ENCODE data around the gene RNH1. TPM values are rescaled to one million over a fixed set of nuclear protein-coding genes. Genes with fewer than 3 reads are reported as not detected.

RNH1 gene
- total RNA-seq, 1 donor: 165 TPM

GRCh38 chr11:501001-501682 lies 5.9 kb downstream of the RNH1 start:
- DNase-seq (ENCODE audit: low read depth in 2 of 3, low spot score in 2 of 3): no peak

GRCh38 chr11:499201-500076 lies 7.6 kb downstream of the RNH1 start:
- no peak for DNase-seq (ENCODE audit: low read depth in 2 of 3, low spot score in 2 of 3)

- DNase-seq (ENCODE audit: low read depth in 2 of 3, low spot score in 2 of 3): no peak
Measured at GRCh38 chr11:498297-499181, 8.5 kb downstream of the RNH1 start.

GRCh38 chr11:497565-498296 lies 9.3 kb downstream of the RNH1 start:
- DNase-seq (ENCODE audit: low read depth in 2 of 3, low spot score in 2 of 3): no peak

- no peak for DNase-seq (ENCODE audit: low read depth in 2 of 3, low spot score in 2 of 3)
Measured at GRCh38 chr11:496834-497564, 10.0 kb downstream of the RNH1 start.

GRCh38 chr11:495537-495931 lies 11.5 kb downstream of the RNH1 start:
- no peak for DNase-seq (ENCODE audit: low read depth in 2 of 3, low spot score in 2 of 3)

- no peak for DNase-seq (ENCODE audit: low read depth in 2 of 3, low spot score in 2 of 3)
Measured at GRCh38 chr11:494761-495536, 12.1 kb downstream of the RNH1 start.

- DNase-seq (ENCODE audit: low read depth in 2 of 3, low spot score in 2 of 3): no peak
Measured at GRCh38 chr11:492427-493226, 14.4 kb downstream of the RNH1 start.

GRCh38 chr11:491358-491757 lies 15.7 kb downstream of the RNH1 start:
- DNase-seq (ENCODE audit: low read depth in 2 of 3, low spot score in 2 of 3): no peak

- no peak for DNase-seq (ENCODE audit: low read depth in 2 of 3, low spot score in 2 of 3)
Measured at GRCh38 chr11:490930-491260, 16.1 kb downstream of the RNH1 start.

GRCh38 chr11:490186-490929 lies 16.7 kb downstream of the RNH1 start:
- DNase-seq (ENCODE audit: low read depth in 2 of 3, low spot score in 2 of 3): no peak

GRCh38 chr11:489610-490185 lies 17.3 kb downstream of the RNH1 start:
- DNase-seq (ENCODE audit: low read depth in 2 of 3, low spot score in 2 of 3): no peak

- DNase-seq (ENCODE audit: low read depth in 2 of 3, low spot score in 2 of 3): no peak
Measured at GRCh38 chr11:488992-489391, 18.1 kb downstream of the RNH1 start.

- no peak for DNase-seq (ENCODE audit: low read depth in 2 of 3, low spot score in 2 of 3)
Measured at GRCh38 chr11:488579-488978, 18.5 kb downstream of the RNH1 start.

- DNase-seq (ENCODE audit: low read depth in 2 of 3, low spot score in 2 of 3): no peak
Measured at GRCh38 chr11:488062-488461, 19.0 kb downstream of the RNH1 start.

- DNase-seq (ENCODE audit: low read depth in 2 of 3, low spot score in 2 of 3): no peak
Measured at GRCh38 chr11:487571-488021, 19.4 kb downstream of the RNH1 start.

GRCh38 chr11:486189-486588 lies 20.9 kb downstream of the RNH1 start:
- no peak for DNase-seq (ENCODE audit: low read depth in 2 of 3, low spot score in 2 of 3)
